MCF 10A (cell line): ENCODE data around the gene WDR31. TPM values are rescaled to one million over a fixed set of nuclear protein-coding genes. Genes with fewer than 3 reads are reported as not detected.
A peak's percentile ranks its signal among the peaks of the same experiment; 100 is the strongest.

ENCODE experiments used
- BruUV-seq: library from RNA; stranded (reverse); fragments of 400-500 nt; replicated peaks from 2 replicates; lab custom pipeline; 2021; lab: Mats Ljungman, UMichigan
- CTCF ChIA-PET: fragments of 300-600 bp; sonication (Branson Sonifier 250); formaldehyde crosslinking; extraction: SDS; loops from one replicate; lab custom pipeline; 2021; ENCODE audit warnings: antibody characterized with exemption, inconsistent platforms; lab: Yijun Ruan, JAX
- POLR2A ChIA-PET: fragments of 300-600, 350-650 bp; sonication (Branson Sonifier 250); formaldehyde crosslinking; extraction: SDS; loops from one replicate; lab custom pipeline; 2020; ENCODE audit warnings: antibody characterized with exemption, inconsistent platforms; lab: Yijun Ruan, JAX
- DNase-seq: peaks from one replicate; pipeline ENCODE4 v3.0.0-alpha.2; 2018; ENCODE audit not compliant: unreplicated experiment
- H3K27ac Mint-ChIP-seq: one replicate; pipeline ENCODE4 v1.8.0; 2022; ENCODE audit warnings: mild to moderate bottlenecking, low read depth, mixed read lengths; ENCODE audit not compliant: unreplicated experiment
- H3K27me3 Mint-ChIP-seq: one replicate; pipeline ENCODE4 v1.8.0; 2022; ENCODE audit warnings: mixed read lengths; ENCODE audit not compliant: insufficient read depth, unreplicated experiment
- H3K36me3 Mint-ChIP-seq: one replicate; pipeline ENCODE4 v1.8.0; 2022; ENCODE audit warnings: mild to moderate bottlenecking, moderate library complexity, mixed read lengths; ENCODE audit not compliant: insufficient read depth, unreplicated experiment
- H3K4me1 Mint-ChIP-seq: one replicate; pipeline ENCODE4 v1.8.0; 2022; ENCODE audit warnings: mixed read lengths; ENCODE audit not compliant: insufficient read depth, unreplicated experiment
- H3K4me3 Mint-ChIP-seq: one replicate; pipeline ENCODE4 v1.8.0; 2022; ENCODE audit warnings: mild to moderate bottlenecking, moderate library complexity, mixed read lengths; ENCODE audit not compliant: unreplicated experiment
- H3K9me3 Mint-ChIP-seq: one replicate; pipeline ENCODE4 v1.8.0; 2022; ENCODE audit warnings: mixed read lengths; ENCODE audit not compliant: unreplicated experiment
- intact Hi-C: fragments of 100-400 bp; cut with micrococcal nuclease; formaldehyde crosslinking; loops from 2 replicates; pipeline ENCODE4 v1.14.1; 2022
- total RNA-seq: library from RNA; stranded (reverse); gene quantifications from 2 replicates; pipeline ENCODE4 v1.2.3, GENCODE V29; 2022
- TF ChIP-seq, protein P1 (sequence below): fragments of 200-600 bp; IDR thresholded peaks from one replicate; pipeline ENCODE4 v1.8.0; 2022; ENCODE audit warnings: antibody characterized with exemption, mild to moderate bottlenecking; ENCODE audit not compliant: unreplicated experiment

The WDR31 gene
- total RNA-seq, 1 experiment from 2014 or later = 2.3 TPM

DNA sequence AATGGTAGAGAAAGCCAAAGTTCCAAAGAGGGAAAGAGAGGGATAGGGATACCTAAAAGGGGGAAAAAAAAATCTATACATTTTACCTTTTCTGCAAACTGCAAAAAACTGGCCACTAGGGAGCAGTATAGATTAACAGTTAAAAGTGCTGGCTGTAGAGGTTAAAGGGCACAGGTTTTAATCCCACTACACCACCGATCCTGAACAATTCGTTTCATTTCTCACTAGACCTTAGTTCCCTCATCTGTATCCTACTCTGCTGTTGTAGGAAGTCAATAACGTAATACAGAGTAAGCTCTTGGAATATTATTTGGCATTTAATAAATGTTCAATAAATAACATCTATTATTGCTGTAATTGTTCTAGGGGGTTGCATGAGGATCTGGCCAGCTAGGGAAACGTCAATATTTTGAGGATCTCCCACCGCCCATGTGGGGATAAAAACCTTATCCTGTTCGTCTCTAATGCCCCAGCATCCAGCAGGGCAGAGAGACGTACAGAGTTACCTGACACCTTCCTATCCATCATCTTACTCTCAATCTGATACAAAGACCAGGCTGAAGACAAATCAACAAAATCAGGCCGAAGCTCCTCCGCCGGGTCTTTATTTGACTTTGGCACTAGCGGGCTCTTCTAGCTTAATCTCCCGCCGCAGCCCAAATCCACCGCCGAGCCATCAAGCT is 65.5 kb downstream of the WDR31 start:
- peak; percentile 72 for DNase-seq
- BruUV-seq = no TSS peak
- intact Hi-C loops = loop anchor here (1.0 to 2.0 kb wide), 2 partner anchors 124 to 127 kb away; partner anchors contain the start of genes ALAD and SLC31A2

DNA sequence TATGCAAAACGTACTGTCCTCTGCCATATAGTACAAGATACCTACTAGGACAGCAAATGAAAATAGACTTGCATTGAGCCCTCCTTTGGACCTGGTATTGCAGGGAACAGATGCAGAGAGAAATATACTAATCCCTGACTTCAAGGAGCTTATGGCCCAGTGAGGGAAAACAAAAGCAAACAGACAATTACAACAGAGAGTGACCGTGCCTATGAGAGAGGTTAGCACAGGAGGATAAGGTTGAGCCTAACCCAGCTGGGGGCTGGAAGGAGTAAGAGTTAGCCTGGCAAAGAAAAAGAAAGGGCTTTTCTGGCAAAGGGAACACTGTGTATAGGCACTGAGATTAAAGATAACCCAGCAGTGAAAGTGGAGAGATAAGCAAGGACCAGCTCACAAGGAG is 70.2 kb downstream of the WDR31 start:
- Mint-ChIP-seq H3K4me1 (peaks cover 12% of the 10 kb centered on the region), H3K4me3 (no peak overlapping the region), H3K27ac (no peak overlapping the region), H3K27me3 (no peaks in the 10 kb centered on the region), H3K9me3 (no peaks in the 10 kb centered on the region), H3K36me3 (peaks cover 65% of the 10 kb centered on the region)
- POLR2A ChIA-PET = interaction anchor here (0.9 to 1.3 kb wide), 3 partner anchors 47 to 141 kb away, joined by 3 to 4 read pairs (median 4); partner anchors contain the start of genes C9orf43, FKBP15, POLE3 and SLC31A1
- CTCF ChIA-PET = interaction anchor here (0.8 to 1.5 kb wide), 4 partner anchors 10 to 389 kb away, joined by 3 to 4 read pairs (median 3); no protein-coding TSS in a partner anchor
- intact Hi-C loops = no loop called here
- TF ChIP-seq, protein P1, sequence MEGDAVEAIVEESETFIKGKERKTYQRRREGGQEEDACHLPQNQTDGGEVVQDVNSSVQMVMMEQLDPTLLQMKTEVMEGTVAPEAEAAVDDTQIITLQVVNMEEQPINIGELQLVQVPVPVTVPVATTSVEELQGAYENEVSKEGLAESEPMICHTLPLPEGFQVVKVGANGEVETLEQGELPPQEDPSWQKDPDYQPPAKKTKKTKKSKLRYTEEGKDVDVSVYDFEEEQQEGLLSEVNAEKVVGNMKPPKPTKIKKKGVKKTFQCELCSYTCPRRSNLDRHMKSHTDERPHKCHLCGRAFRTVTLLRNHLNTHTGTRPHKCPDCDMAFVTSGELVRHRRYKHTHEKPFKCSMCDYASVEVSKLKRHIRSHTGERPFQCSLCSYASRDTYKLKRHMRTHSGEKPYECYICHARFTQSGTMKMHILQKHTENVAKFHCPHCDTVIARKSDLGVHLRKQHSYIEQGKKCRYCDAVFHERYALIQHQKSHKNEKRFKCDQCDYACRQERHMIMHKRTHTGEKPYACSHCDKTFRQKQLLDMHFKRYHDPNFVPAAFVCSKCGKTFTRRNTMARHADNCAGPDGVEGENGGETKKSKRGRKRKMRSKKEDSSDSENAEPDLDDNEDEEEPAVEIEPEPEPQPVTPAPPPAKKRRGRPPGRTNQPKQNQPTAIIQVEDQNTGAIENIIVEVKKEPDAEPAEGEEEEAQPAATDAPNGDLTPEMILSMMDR = no peak
- no peak for DNase-seq
- BruUV-seq = no TSS peak

More for the DNA sequence above, 65.5 kb downstream of the WDR31 start:
- CTCF ChIA-PET = interaction anchor here (0.6 to 7.2 kb wide), 43 partner anchors 8 to 1000 kb away, joined by 3 to 141 read pairs (median 4); partner anchors contain the start of genes ALAD, C9orf43, FKBP15 and HDHD3
- Mint-ChIP-seq H3K4me3 (no peak overlapping the region), H3K4me1 (peaks cover 12% of the 10 kb centered on the region), H3K27me3 (no peaks in the 10 kb centered on the region), H3K27ac (no peak overlapping the region), H3K9me3 (no peaks in the 10 kb centered on the region), H3K36me3 (peaks cover 64% of the 10 kb centered on the region)
- TF ChIP-seq, protein P1 = peak; percentile 55
- POLR2A ChIA-PET = interaction anchor here (0.6 to 8.1 kb wide), 30 partner anchors 9 to 895 kb away, joined by 3 to 99 read pairs (median 4); partner anchors contain the start of genes ALAD, C9orf43, FKBP15 and HDHD3

DNA sequence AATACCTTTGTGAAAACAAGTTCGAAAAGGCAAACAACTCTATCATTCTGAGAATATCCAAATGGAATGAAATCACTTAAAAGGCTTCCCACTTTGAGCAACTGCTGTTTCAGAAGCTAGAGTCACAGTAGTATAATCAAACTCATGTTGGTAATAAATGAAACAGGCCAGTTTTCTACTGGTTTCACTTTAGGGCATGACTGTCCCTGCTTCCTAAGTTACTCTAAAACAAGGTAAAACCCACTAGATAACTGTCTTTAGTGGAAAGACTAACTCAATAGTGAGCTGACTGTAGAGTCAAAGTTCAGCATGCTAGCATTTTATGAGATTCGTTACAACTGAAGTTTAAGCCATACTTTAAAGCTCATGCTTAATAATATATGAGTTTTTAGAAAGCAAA is 70.7 kb downstream of the WDR31 start:
- Mint-ChIP-seq H3K27me3 (no peaks in the 10 kb centered on the region), H3K9me3 (no peaks in the 10 kb centered on the region), H3K36me3 (peaks cover 69% of the 10 kb centered on the region), H3K27ac (no peak overlapping the region), H3K4me3 (no peak overlapping the region), H3K4me1 (peaks cover 11% of the 10 kb centered on the region)
- DNase-seq = no peak
- ChIA-PET CTCF (interaction anchor here (0.6 to 1.5 kb wide), 8 partner anchors 9 to 406 kb away, joined by 3 to 4 read pairs (median 3); partner anchors contain the start of gene SLC31A1), POLR2A (interaction anchor here (0.9 to 1.3 kb wide), 2 partner anchors 47 to 48 kb away, joined by 3 to 4 read pairs; partner anchors contain the start of genes FKBP15 and SLC31A1)
- BruUV-seq = no TSS peak
- intact Hi-C loops = no loop called here
- TF ChIP-seq, protein P1 = no peak

DNA sequence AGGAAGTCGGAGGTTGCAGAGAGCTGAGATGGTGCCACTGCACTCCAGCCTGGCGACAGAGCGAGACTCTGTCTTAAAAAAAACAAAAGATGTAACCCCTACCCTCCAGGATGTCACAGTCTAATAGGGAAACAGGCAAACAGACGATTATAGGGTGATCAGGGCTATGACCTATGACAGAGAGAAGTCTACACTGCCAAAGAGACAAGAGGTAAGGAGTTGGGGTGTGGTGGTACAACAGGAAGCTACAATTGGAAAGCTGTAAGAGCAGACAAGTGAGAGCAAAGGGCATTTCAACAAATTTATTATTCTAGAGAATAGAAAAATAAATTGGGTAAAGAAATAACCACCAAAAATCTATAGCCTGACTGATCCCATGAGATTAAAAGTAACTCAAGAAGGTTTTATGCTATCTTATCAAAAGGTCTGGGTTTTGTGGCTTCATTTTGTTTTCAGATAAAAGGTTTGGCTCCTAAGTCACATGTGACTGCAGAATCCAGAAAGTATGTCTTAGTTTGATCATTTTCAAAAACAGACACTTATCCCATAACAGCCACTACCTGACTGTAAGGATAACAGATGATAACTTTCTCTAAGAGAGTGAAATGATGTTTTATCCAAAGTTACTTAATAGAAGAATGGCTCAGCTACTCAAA is 72.0 kb downstream of the WDR31 start:
- intact Hi-C loops = no loop called here

More for the DNA sequence above, 72.0 kb downstream of the WDR31 start:
- Mint-ChIP-seq H3K9me3 (no peaks in the 10 kb centered on the region), H3K27me3 (no peaks in the 10 kb centered on the region), H3K27ac (no peak overlapping the region), H3K4me3 (no peak overlapping the region), H3K4me1 (peaks cover 5% of the 10 kb centered on the region), H3K36me3 (peaks cover 67% of the 10 kb centered on the region)
- no TSS peak for BruUV-seq
- TF ChIP-seq, protein P1 = no peak
- CTCF ChIA-PET = no interaction called here
- DNase-seq = no peak
- POLR2A ChIA-PET = no interaction called here
